Activated CD8-positive, alpha-beta memory T cell treated with anti-CD3 and anti-CD28 coated beads for 36 hours (primary cell): Measurements from ENCODE around the gene PLEKHM2. TPM values are rescaled to one million over a fixed set of nuclear protein-coding genes. Genes with fewer than 3 reads are reported as not detected.

Experiments used
- CTCF ChIA-PET: fragments of 350-600 bp; sonication (Branson Sonifier 250); formaldehyde crosslinking; loops from one replicate; lab custom pipeline; 2021; ENCODE audit warnings: antibody characterized with exemption; lab: Charles Lee
- POLR2A ChIA-PET: fragments of 350-600 bp; sonication (Branson Sonifier 250); formaldehyde crosslinking; loops from one replicate; lab custom pipeline; 2021; ENCODE audit warnings: antibody characterized with exemption; lab: Charles Lee
- total RNA-seq, 2 experiments: library from RNA; stranded (reverse); gene quantifications; one replicate each; pipeline ENCODE4 v1.2.3, GENCODE V29; 2021

The PLEKHM2 gene
- total RNA-seq, 2 experiments from 2014 or later, result 52.0 to 53.8 TPM

DNA sequence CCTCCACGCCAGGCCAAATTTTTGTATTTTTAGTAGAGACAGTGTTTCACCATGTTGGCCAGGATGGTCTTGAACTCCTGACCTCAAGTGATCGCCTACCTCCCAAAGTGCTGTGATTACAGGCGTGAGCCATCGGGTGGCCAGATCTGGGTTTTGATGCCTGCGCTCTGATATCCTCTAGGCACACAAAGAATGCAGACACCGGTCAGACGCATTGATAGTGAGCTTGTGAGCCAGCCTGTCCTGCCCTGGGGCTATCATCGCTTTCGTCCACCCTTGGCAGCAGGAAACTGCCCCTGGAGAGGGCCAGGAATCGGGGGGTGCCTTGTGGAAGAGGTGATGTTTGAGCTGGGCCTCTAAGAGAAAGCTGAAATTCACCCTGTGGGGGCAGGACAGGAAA lies 78.4 kb downstream of the PLEKHM2 start:
- ChIA-PET CTCF (interaction anchor here (0.7 kb wide), 1 partner anchor 282 kb away, joined by 3 read pairs; no protein-coding TSS in a partner anchor), POLR2A (no interaction called here)

DNA sequence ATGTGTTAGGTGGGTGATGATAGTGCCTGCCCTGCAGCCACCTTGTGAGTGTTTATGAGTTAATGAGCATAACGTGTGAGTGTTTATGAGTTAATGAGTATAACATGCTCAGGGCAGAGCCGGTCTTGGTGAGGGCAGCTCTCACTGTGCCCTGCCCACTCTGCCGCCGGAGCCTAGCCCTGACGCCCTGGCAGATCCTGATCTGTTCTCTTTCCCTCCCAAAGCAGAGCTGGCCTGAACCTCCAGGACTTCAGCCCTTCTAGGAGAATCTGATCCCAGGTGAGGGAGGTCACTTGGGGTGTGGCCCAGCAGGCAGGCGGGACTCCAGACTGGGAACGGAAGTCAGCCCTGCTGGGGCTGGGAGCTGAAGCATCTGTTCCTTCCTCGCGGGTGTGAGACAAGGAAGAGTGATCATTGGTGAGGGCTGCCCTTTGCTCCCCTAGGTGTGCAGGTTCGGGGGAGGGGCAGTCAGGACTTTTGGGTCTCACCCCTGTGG lies 80.2 kb downstream of the PLEKHM2 start:
- ChIA-PET CTCF (no interaction called here), POLR2A (no interaction called here)

DNA sequence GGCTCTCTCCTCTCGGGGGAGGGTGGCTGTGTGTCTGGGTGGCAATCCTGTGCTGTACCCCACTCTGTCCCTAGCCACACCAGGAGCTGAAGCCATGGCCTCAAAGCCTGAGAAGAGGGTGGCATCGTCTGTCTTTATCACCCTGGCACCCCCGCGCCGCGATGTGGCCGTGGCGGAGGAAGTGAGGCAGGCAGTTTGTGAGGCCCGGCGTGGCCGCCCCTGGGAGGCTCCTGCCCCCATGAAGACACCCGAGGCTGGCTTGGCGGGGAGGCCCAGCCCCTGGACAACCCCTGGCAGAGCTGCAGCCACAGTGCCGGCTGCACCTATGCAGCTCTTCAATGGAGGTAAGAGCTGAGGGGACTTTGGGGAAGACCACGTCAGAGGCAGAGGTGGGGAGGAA lies 80.8 kb downstream of the PLEKHM2 start:
- ChIA-PET POLR2A (no interaction called here), CTCF (no interaction called here)

DNA sequence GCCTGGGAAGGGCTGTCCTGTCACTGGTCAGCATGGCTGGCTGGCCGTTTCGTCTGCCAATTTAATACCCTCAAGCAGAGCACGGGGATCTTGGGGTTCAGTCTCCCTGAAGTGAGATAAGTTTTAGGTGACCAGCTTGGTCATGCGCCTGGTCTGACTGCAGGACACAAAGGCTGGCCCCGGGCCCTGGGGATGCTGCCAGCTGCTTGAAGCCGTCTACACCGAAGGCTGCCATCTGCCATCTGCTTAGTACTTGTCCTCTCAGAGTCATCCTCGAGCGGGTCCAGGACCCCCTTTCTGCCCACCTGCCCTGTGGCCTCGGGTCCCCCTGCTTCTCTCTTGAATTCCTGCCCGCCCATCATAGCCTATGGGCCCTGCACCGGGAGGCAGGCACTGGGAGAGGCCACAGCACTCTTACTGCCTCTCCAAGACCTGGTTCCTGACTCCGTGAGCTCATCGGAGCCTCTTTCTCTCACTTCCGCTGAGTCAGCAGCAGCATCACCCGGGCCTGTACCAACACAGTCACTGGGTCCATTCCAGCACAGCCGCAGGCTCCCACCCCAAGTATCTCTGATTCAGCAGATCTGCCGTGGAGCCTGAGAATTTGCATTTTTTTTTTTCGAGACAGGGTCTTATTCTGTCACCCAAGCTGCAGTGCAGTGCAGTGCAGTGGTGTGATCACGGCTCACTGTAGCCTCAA lies 81.5 kb downstream of the PLEKHM2 start:
- CTCF ChIA-PET, result interaction anchor here (0.6 kb wide), 1 partner anchor 352 kb away, joined by 3 read pairs; no protein-coding TSS in a partner anchor
- POLR2A ChIA-PET, result interaction anchor here (0.6 to 0.7 kb wide), 2 partner anchors 123 to 545 kb away, joined by 3 to 4 read pairs; no protein-coding TSS in a partner anchor

DNA sequence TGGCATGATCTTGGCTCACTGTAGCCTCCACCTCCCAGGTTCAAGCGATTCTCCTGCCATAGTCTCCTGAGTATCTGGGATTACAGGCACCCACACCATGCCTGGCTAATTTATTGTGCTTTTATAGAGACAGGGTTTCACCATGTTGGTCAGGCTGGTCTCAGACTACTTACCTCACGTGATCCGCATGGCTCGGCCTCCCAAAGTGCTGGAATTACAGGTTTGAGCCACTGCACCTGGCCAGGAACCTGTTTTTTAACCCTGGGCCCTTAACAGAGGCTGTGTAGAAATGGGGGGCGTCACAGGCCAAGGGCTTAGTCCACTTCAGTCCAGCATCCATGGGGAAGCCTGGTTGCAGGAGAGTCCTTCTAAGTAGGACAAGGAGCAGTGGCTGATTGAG lies 83.8 kb downstream of the PLEKHM2 start:
- POLR2A ChIA-PET, result no interaction called here
- CTCF ChIA-PET, result no interaction called here

DNA sequence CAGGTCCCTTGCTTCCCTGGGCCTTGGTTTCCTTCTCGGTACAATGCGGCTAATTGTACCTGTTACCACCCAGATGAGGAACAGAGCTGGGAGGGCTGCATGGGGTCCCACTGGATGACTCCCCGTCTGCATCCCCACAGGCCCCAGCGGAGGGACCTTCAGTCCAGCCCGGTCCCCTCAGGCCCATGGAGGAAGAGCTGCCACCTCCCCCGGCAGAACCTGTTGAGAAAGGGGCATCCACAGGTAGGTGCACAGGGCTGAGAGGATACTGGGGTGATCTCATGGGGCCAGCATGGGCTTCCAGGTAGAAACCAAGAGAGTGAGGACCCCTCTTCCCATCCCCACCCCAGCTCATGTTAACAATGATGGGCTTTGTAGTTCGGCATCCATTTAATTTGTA lies 84.3 kb downstream of the PLEKHM2 start:
- POLR2A ChIA-PET, result no interaction called here
- CTCF ChIA-PET, result no interaction called here

DNA sequence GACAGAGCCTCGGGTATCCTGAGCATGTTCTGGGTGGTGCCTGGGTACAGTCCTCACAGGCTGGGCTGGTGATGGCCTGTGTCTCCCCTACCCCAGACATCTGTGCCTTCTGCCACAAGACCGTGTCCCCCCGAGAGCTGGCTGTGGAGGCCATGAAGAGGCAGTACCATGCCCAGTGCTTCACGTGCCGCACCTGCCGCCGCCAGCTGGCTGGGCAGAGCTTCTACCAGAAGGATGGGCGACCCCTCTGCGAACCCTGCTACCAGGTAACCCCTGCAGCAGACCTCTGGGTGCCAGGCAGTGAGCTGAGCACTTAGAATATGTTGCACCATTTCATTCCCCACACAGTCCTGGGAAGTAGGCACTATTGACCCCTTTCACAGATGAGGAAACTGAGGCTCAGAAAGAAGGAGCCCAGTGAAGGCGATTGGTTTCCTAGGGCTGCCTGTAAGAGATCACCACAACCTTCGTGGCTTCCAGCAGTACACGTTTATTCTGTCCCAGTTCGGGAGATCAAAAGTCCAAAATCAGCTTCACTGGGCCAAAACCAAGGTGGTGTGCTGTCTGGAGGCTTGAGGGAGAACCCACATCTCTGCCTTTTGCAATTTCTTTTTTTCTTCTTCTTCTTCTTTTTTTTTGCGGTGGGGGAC lies 86.3 kb downstream of the PLEKHM2 start:
- POLR2A ChIA-PET, result no interaction called here
- CTCF ChIA-PET, result no interaction called here

DNA sequence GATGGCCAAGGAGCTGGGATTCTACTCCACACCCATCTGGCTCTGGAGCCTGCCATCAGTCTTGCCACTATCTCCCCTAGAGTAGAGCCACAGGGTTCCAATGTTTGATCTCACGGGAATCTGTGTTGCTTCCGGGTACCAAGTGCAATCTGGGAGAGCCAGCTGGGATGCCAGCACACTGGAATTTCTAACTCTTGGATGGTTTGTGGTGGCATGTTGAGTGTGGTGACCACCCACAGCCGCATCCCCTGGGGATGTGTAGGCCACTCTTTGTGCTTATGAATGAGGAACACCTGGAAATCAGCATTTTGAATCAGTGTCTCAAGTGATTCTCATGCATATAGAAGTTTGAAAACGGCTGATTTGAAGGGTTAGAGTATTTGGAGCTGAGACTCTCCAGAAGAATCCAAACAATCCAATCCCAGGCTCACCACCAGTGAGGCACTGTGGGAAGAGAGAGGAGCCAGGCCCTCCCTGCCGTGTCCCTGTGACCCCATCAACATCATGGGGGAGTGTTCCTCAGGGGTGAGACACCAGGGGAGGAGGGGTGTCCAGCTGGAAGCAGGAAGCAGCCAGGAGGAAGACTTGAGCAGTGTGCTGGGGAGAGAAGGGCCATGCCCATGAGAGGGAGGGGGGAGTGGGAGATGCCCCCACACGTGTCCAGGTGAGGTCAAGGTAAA lies 87.9 kb downstream of the PLEKHM2 start:
- ChIA-PET CTCF (no interaction called here), POLR2A (no interaction called here)

DNA sequence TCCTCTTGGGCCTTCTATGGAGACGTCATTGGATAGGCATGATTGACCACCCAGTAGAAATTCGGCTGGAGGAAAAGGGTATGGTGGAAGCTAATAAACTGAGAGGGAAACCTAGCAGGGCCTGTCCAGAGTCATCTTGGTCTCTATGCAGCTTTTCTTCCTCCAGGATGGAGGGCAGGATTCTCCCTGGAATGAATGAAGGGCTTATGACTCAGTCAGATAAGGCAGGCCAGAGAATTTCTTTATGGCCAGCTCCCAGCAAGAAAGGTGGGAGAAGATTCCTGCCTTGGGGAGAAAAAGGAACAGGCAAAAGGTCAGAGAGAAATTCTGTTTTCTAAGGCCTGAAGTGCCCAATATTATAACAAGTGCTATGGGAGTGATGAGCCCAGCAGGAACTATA lies 91.6 kb downstream of the PLEKHM2 start:
- ChIA-PET POLR2A (interaction anchor here (0.7 kb wide), 1 partner anchor 19 kb away, joined by 6 read pairs; no protein-coding TSS in a partner anchor), CTCF (interaction anchor here (0.6 kb wide), 1 partner anchor 839 kb away, joined by 3 read pairs; no protein-coding TSS in a partner anchor)

DNA sequence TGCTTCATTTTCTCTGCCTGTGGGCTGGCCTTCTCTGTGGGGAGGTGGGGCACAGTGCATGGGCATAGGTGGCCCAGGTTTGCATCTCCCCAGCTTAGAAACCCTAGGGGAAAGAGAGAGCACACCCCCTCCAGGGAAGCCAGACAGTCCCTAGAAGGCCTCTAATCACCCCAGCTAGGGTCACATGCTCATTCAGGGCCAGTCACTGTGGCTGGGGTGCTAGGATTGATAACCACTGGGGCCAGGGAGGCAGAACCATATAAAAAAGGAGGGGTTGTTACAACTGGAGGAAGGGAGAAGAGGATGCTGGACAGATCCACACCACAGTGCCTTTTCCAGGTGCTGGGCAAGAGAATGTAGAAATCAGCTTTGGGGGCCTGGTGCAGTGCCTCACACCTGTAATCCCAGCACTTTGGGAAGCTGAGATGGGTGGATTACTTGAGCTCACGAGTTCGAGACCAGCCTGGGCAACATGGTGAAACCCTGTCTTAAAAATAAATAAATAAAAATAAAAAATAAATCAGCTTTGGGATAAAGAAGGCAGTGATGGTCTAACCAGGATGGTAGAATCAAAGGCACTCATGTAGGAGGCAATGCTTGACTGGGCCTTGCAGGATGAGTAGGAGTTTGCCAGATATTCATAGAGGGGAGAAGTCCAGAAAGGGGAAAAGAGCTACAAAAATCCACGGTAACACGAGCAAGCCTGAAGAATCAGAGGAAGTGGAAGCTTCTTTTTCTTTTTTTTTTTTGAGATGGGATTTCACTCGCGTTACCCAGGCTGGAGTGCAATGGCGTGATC lies 94.0 kb downstream of the PLEKHM2 start:
- POLR2A ChIA-PET, result no interaction called here

More for the DNA sequence above, 94.0 kb downstream of the PLEKHM2 start:
- CTCF ChIA-PET, result interaction anchor here (1.7 kb wide), 1 partner anchor 14 kb away, joined by 7 read pairs; no protein-coding TSS in a partner anchor

Other genes starting within 250 kb of the PLEKHM2 start
- not detected for gene CTRC, start 245.9 kb upstream of the PLEKHM2 start, total RNA-seq
- not detected for gene CELA2A, start 227.6 kb upstream of the PLEKHM2 start, total RNA-seq
- not detected for gene CELA2B, start 208.2 kb upstream of the PLEKHM2 start, total RNA-seq
- gene CASP9, start 160.1 kb upstream of the PLEKHM2 start, total RNA-seq, result 1 to 10 TPM; 8.3 to 9.2 TPM
- 10 to 100 TPM; 17.1 to 17.4 TPM for gene DNAJC16, start 157.5 kb upstream of the PLEKHM2 start, total RNA-seq
- 10 to 100 TPM; 19.6 to 20.3 TPM for gene AGMAT, start 99.3 kb upstream of the PLEKHM2 start, total RNA-seq
- 10 to 100 TPM; 45.2 to 47.1 TPM for gene DDI2, start 66.9 kb upstream of the PLEKHM2 start, total RNA-seq
- gene SLC25A34, start 51.9 kb downstream of the PLEKHM2 start, total RNA-seq, result under 1 TPM; 0.75 to 0.80 TPM
- gene TMEM82, start 58.2 kb downstream of the PLEKHM2 start, total RNA-seq, result not detected
- not detected for gene FBLIM1, start 74.5 kb downstream of the PLEKHM2 start, total RNA-seq
- 1 to 10 TPM; 1.6 to 2.0 TPM for gene UQCRHL, start 123.3 kb downstream of the PLEKHM2 start, total RNA-seq
- 10 to 100 TPM; 60.8 to 63.1 TPM for gene SPEN, start 163.4 kb downstream of the PLEKHM2 start, total RNA-seq